ACC112 (cell line): ENCODE data around the gene EEF1AKMT1.

ENCODE experiments used
- H2AFZ ChIP-seq: fragments of 200-600 bp; sonication (generic); one replicate; pipeline ENCODE4 v1.6.0; 2017; ENCODE audit warnings: antibody characterized with exemption, low read length; ENCODE audit not compliant: unreplicated experiment
- H3K27ac ChIP-seq: fragments of 200-600 bp; sonication (generic); 2 replicates; pipeline ENCODE4 v1.5.1; 2014; ENCODE audit warnings: low read depth, mild to moderate bottlenecking, antibody characterized with exemption, low read length, moderate library complexity
- H3K27me3 ChIP-seq: fragments of 200-600 bp; sonication (generic); 2 replicates; pipeline ENCODE4 v1.6.1; 2014; ENCODE audit warnings: mild to moderate bottlenecking, antibody characterized with exemption, low read length, moderate library complexity, mixed read lengths; ENCODE audit not compliant: insufficient read depth
- H3K36me3 ChIP-seq: fragments of 200-600 bp; sonication (generic); 2 replicates; pipeline ENCODE4 v1.6.1; 2016; ENCODE audit warnings: mild to moderate bottlenecking, antibody characterized with exemption, low read length, moderate library complexity, mixed read lengths; ENCODE audit not compliant: insufficient read depth
- H3K4me1 ChIP-seq: fragments of 200-600 bp; sonication (generic); one replicate; pipeline ENCODE4 v1.6.1; 2016; ENCODE audit warnings: low read length, mixed read lengths; ENCODE audit not compliant: insufficient read depth, unreplicated experiment, control insufficient read depth
- H3K4me3 ChIP-seq: fragments of 200-600 bp; sonication (generic); 2 replicates; pipeline ENCODE4 v1.5.1; 2014; ENCODE audit warnings: mild to moderate bottlenecking, low read depth, low read length
- H3K79me2 ChIP-seq: fragments of 200-600 bp; sonication (generic); one replicate; pipeline ENCODE4 v1.6.0; 2016; ENCODE audit warnings: low read length; ENCODE audit not compliant: control insufficient read depth, unreplicated experiment, insufficient read depth

Gene EEF1AKMT1, protein sequence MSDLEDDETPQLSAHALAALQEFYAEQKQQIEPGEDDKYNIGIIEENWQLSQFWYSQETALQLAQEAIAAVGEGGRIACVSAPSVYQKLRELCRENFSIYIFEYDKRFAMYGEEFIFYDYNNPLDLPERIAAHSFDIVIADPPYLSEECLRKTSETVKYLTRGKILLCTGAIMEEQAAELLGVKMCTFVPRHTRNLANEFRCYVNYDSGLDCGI

DNA sequence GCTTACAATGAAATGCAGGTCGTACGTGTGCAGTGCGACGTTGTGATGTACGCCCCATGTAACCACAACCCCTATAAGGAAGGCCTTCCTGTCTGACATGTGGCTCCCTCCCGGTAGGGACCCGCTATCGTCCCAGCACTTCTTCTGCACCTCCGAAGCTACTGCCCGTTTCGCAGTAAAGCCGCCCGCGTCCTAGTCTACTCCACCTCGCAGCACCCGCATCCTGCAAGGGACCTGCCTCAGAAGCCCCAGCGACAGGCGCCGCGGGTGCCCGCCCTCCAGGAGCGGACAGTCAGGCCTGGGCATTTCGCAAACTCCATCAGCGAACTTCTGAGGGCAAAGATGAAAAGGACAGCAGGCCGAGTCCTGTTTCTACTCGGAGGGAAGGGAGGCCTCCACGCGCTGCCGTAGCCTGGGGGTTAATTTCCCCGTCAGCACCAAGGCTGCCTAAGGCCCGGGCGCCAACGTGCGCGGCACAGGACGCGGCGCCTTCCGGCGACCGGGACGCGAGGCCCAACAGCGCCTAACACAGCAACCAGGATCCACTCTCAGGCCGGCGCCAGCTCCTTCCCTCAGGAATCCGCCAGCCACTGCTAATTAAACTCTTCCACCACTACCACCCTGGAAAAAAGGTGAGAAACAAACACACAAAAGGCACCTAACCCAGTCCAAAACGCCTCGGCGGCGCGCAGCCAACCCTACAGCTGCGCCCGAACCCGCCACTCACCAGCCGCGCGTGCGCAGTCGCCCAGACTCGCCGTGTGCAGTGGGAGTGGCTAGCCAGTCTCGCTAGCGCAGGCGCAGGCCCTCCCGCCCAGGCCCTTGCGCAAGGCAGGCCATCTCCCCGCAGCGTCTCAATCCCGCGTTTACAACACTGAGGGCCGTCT, at the start of gene EEF1AKMT1:
EEF1AKMT1 (minus strand) TSS at position 768 of the 887 bp plus-strand sequence. CDS start 16,363 bp downstream, outside the sequence.
- Histone ChIP-seq H3K79me2 (peaks cover 12% of the 10 kb centered on the region), H3K27me3 (no peaks in the 10 kb centered on the region), H3K4me3 (peak within 1 kb of the TSS; percentile 81), H2AFZ (peak within 1 kb of the TSS; percentile 56), H3K4me1 (peaks cover 7% of the 10 kb centered on the region), H3K27ac (peak within 1 kb of the TSS; percentile 73), H3K36me3 (peaks cover 30% of the 10 kb centered on the region)

DNA sequence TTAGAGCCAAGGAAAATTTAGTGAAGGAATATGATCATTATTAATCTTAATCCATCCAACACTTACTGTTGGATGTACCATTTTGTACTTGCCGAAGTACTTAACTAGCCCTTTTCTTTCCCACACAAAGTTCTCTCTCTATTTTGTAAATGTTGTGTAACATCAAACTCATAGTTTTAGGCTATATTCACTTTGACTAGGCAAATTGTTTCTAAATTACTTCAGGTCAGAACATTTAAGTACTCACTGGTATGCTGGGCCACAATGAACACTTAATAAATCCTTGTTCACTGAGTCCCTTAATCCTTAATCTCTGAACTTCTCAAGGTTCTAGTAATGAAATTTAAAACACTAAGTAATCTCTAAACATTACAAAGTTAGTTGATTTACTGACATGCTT, 49.3 kb upstream of the EEF1AKMT1 start:
- no peak overlapping the region for H3K27ac ChIP-seq
- H3K27me3 ChIP-seq, result no peaks in the 10 kb centered on the region
- H2AFZ ChIP-seq, result no peak overlapping the region
- H3K36me3 ChIP-seq, result peaks cover 4% of the 10 kb centered on the region; the same call in 1 of the 2 replicates
- H3K4me3 ChIP-seq, result no peak overlapping the region
- H3K79me2 ChIP-seq, result peaks cover 4% of the 10 kb centered on the region
- peaks cover 23% of the 10 kb centered on the region for H3K4me1 ChIP-seq

DNA sequence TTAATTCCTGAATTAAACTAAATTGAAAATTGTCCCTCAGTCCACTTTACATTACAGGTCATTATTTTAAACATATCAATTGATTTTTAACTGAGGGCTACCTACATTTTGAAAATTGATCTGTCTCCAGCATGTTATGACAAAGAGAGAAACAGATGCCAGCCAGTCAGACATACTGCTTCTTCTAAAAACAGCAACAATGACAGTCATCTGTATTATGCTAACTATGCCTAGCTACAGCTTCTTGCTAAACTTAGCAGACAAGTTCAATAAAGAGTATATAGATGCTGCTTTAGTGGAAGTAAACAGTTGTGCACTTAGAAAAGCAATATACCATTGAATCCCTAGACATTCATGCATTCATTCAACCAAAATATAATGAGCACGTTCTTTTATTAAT, 48.6 kb upstream of the EEF1AKMT1 start:
- Histone ChIP-seq H3K36me3 (peaks cover 4% of the 10 kb centered on the region; the same call in 1 of the 2 replicates), H3K79me2 (no peaks in the 10 kb centered on the region), H3K27me3 (no peaks in the 10 kb centered on the region), H3K4me1 (peaks cover 17% of the 10 kb centered on the region), H3K27ac (no peak overlapping the region), H3K4me3 (no peak overlapping the region), H2AFZ (no peak overlapping the region)

DNA sequence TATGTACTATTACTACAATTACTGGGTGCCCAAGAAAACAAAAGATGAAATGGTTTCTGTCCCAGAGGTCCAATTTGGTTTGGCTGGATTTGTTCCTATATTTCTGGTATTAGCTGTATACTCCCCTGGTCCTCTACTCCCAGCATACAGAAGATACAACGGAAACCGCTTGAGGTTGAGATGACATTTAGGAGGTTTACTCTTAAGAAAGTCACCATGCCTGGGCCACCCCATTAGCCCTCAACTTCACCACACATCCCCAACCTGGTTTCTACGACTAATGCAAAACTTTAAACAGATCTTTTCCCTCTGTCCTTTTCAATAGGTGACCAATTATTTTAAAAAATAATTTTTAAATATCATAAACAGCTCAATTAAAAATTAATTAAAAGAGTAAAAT, 46.0 kb upstream of the EEF1AKMT1 start:
- H3K4me3 ChIP-seq, result no peak overlapping the region
- no peaks in the 10 kb centered on the region for H3K27me3 ChIP-seq
- H3K4me1 ChIP-seq, result peaks cover 22% of the 10 kb centered on the region
- H3K79me2 ChIP-seq, result no peaks in the 10 kb centered on the region
- H3K36me3 ChIP-seq, result peaks cover 4% of the 10 kb centered on the region; the same call in 1 of the 2 replicates
- H2AFZ ChIP-seq, result no peak overlapping the region
- no peak overlapping the region for H3K27ac ChIP-seq

DNA sequence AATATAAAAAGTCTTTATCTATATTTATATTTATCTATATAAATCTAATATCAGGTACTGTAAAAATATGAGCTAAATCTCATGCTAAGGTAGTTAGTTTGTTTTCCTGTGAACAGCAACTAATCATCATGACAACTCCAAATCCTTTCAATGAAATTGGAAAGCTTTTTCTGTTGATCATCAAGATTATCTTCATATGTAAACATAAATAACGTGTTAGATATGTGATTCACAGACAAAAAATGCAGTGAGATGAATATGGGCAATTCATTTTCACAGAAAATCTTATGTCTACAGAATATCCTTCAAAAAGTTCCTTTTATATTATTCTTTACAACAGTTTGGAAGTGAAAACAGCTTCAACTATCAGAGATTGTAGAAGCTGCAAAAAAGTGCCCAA, 41.7 kb upstream of the EEF1AKMT1 start:
- no peak overlapping the region for H2AFZ ChIP-seq
- H3K36me3 ChIP-seq, result peaks cover 3% of the 10 kb centered on the region; the same call in 1 of the 2 replicates
- H3K4me3 ChIP-seq, result no peak overlapping the region
- no peaks in the 10 kb centered on the region for H3K27me3 ChIP-seq
- H3K79me2 ChIP-seq, result peaks cover 13% of the 10 kb centered on the region
- peak overlapping the region; percentile 93; the same call in 1 of the 2 replicates for H3K27ac ChIP-seq
- peaks cover 33% of the 10 kb centered on the region for H3K4me1 ChIP-seq

DNA sequence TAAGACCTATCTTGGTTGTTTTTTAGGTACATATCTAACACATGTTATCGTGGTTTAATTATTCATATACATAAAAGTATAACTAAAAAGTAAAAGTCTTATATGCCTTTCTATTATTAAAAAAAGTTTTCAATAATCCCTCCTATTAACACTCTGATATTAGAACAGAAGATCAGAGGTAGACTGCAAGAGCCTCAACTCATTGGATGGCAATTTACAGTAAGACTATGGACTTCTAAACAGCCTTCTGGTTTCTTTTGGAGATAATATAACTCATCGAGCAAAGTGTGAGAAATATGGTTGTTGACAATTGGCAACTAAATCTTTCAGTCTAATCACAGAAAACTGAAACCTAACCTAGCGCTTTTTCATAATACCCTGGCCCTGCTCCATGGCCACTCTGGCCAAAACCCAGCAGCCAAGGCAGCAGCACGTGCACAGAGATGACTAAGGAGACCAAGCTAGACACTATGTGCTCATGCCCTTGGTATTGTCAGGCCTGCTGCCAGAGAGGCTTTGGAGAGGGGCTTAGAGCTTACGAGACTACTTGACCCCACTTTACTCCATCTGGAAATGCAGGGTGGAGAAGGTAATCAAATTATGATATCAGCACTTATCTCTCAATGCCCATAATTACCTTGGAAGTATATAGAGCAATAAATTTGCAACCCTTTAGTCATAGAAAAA, 40.6 kb upstream of the EEF1AKMT1 start:
- Histone ChIP-seq H3K27me3 (no peaks in the 10 kb centered on the region), H2AFZ (no peak overlapping the region), H3K36me3 (peaks cover 3% of the 10 kb centered on the region; the same call in 1 of the 2 replicates), H3K4me3 (peak overlapping the region; percentile 63), H3K4me1 (peaks cover 33% of the 10 kb centered on the region), H3K79me2 (peaks cover 13% of the 10 kb centered on the region), H3K27ac (peak overlapping the region; percentile 93)

DNA sequence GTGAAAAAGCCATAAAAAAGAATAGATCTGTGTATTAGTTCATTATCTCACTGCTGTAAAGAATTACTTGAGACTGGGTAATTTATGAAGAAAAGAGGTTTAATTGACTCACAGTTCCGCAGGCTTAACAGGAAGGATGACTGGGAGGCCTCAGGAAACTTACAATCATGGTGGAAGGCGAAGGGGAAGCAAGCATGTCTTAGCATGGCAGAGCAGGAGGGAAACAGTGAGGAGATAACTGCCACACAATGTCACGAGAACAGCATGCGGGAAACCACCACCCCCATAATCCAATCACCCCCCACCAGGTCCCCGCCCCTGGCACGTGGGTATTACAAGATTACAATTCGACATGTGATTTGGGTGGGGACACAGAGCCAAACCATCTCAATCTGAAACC, 39.1 kb upstream of the EEF1AKMT1 start:
- peaks cover 13% of the 10 kb centered on the region for H3K79me2 ChIP-seq
- peaks cover 33% of the 10 kb centered on the region for H3K4me1 ChIP-seq

DNA sequence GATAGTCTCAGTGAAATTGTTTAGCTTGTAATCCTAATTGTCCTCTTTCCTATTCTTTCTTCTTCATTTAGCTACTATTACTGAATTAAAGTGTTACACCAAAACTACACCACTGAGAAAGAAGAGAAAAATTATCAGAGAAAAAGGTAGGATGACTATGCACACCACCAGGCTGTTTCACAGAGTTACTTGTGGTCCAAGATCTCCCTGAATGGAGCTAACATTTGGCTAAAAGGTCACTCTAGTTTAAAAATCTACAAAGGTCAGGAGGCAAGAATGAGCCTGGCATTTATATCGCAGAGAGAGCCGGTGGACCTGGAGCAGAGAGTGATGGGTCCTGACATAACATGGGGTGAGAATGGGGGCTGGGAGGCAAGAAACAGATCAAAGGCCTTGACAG, 37.0 kb upstream of the EEF1AKMT1 start:
- Histone ChIP-seq H3K27ac (no peak overlapping the region), H3K27me3 (no peaks in the 10 kb centered on the region), H2AFZ (no peak overlapping the region), H3K36me3 (peaks cover 14% of the 10 kb centered on the region), H3K79me2 (peaks cover 13% of the 10 kb centered on the region), H3K4me3 (no peak overlapping the region), H3K4me1 (peaks cover 21% of the 10 kb centered on the region)

More for the DNA sequence above, 39.1 kb upstream of the EEF1AKMT1 start:
- H3K27me3 ChIP-seq, result no peaks in the 10 kb centered on the region
- H2AFZ ChIP-seq, result no peak overlapping the region
- peaks cover 5% of the 10 kb centered on the region for H3K36me3 ChIP-seq
- H3K4me3 ChIP-seq, result no peak overlapping the region
- peak overlapping the region; percentile 93 for H3K27ac ChIP-seq

DNA sequence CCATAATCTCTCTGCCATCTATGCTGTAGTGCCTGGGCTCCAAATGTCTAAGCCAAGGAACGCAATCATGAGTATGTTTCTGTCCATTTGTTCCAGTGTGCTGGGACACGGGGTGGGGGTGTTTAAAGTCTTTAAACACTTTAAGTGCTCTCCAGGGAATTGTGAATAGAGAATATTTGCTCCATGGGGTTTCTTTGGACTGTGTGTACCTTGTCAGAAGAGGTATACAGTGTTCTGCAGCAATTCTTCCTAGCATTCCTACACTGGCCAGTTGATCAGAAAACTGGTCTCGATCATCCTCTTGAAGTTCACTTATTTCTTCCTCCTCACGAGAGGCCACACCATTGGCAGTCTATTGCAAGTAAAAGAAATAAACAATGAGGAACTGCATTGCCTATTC, 35.1 kb upstream of the EEF1AKMT1 start:
- Histone ChIP-seq H2AFZ (no peak overlapping the region), H3K27ac (no peak overlapping the region), H3K36me3 (peaks cover 14% of the 10 kb centered on the region), H3K79me2 (peaks cover 13% of the 10 kb centered on the region), H3K4me1 (peaks cover 9% of the 10 kb centered on the region), H3K4me3 (no peak overlapping the region), H3K27me3 (no peaks in the 10 kb centered on the region)

DNA sequence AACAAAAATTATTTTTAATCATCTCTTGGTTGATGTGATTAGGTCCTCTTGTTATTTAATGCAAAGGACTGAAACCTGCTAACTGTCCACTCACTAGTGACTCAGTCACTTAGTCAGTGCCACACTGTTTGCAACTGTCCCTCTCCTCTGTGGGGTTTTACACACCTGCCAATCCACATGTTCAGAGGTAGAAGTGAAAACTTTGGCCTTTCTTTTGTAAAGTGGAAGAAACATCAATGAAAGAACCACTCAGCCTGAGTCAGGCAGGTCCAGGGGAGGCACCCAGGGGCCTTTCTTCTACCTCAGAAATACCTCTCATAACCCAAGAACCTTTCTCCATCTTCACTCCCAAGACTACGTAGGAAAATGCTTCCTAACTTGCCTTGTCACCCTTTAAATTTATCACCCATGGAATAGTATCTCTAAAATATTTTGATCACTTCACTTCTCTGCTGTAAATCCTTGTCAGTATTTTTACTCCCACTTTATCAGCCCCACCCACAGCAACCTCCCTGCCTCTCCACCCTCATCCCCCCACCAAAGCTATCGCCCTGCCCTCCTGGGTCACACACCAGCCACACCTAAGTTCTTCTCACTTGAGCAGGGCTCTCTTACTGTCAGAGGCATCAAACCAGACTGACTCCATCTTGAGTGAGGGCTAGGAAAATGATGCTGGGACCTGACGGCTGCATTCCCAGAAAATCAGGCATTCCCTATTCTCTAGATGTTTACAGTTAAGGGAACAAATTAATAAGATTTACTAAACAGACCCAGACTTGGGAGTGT, 29.6 kb upstream of the EEF1AKMT1 start:
- Histone ChIP-seq H3K27ac (no peak overlapping the region), H3K36me3 (peaks cover 11% of the 10 kb centered on the region), H3K27me3 (no peaks in the 10 kb centered on the region), H2AFZ (no peak overlapping the region), H3K4me1 (peaks cover 10% of the 10 kb centered on the region), H3K79me2 (no peaks in the 10 kb centered on the region), H3K4me3 (no peak overlapping the region)
